GM13976 (cell line): ENCODE measurements around the gene MGAT2.
"Not testable (repeated sequence)": the region's sequence is repeated elsewhere in the genome, so short reads cannot be mapped to it uniquely, and the experiment has no call there.

Experiments used
- DNase-seq: peaks from one replicate; pipeline ENCODE4 v3.0.0; 2012; ENCODE audit warnings: low spot score
- in situ Hi-C: fragments of 300-500 bp; cut with MboI; formaldehyde crosslinking; loops from one replicate; pipeline ENCODE4 v1.12.0; 2022; ENCODE audit warnings: low sequenced_read_pairs, mixed read lengths, inconsistent platforms; ENCODE audit not compliant: unreplicated experiment
- TF ChIP-seq, protein P1 (sequence below): IDR thresholded peaks from 2 replicates; pipeline ENCODE4 v1.5.1; 2012; ENCODE audit warnings: borderline replicate concordance, mild to moderate bottlenecking; ENCODE audit not compliant: insufficient read depth; ENCODE audit errors: extremely low read depth, missing control alignments, control extremely low read depth

MGAT2 gene

DNA sequence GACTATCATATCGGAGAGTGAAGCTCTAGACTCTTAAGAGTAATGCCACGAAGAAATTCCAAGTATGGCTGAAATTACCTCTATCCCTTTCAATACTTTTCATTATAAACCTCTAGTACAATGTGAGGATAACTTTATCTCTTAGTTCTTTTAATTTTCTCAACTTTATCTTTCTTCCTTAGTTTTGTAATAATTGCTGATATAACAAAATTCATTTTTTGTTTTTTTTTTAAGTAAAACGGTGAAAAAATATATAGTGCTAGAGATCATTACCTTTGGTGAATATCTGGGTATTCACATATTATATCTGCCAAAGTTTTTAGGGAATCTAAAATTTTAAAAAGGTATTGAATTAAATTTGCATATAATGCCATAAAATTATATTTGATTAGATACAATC is 33.9 kb downstream of the MGAT2 start:
- no peak for DNase-seq
- in situ Hi-C loops = no loop called here
- TF ChIP-seq, protein P1, sequence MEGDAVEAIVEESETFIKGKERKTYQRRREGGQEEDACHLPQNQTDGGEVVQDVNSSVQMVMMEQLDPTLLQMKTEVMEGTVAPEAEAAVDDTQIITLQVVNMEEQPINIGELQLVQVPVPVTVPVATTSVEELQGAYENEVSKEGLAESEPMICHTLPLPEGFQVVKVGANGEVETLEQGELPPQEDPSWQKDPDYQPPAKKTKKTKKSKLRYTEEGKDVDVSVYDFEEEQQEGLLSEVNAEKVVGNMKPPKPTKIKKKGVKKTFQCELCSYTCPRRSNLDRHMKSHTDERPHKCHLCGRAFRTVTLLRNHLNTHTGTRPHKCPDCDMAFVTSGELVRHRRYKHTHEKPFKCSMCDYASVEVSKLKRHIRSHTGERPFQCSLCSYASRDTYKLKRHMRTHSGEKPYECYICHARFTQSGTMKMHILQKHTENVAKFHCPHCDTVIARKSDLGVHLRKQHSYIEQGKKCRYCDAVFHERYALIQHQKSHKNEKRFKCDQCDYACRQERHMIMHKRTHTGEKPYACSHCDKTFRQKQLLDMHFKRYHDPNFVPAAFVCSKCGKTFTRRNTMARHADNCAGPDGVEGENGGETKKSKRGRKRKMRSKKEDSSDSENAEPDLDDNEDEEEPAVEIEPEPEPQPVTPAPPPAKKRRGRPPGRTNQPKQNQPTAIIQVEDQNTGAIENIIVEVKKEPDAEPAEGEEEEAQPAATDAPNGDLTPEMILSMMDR = no peak

DNA sequence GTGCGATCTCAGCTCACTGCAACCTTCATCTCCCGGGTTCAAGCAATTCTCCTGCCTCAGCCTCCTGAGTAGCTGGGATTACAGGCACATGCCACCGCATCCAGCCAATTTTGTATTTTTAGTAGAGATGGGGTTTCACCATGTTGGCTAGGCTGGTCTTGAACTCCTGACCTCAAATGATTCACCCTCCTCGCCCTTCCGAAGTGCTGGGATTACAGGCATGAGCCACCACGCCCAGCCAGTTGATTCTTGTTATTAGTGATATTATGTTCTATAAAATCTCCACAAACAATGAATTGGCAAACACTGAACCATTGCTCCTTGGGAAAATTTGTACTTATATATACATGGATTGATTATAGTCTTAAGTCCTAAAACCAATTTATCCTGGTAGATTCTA is 36.9 kb downstream of the MGAT2 start:
- in situ Hi-C loops, DNase-seq: not testable (repeated sequence)

GRCh38 chr14:49659526-49660455 is 39.2 kb downstream of the MGAT2 start:
- DNase-seq = no peak
- in situ Hi-C loops = no loop called here
- TF ChIP-seq, protein P1 = no peak

DNA sequence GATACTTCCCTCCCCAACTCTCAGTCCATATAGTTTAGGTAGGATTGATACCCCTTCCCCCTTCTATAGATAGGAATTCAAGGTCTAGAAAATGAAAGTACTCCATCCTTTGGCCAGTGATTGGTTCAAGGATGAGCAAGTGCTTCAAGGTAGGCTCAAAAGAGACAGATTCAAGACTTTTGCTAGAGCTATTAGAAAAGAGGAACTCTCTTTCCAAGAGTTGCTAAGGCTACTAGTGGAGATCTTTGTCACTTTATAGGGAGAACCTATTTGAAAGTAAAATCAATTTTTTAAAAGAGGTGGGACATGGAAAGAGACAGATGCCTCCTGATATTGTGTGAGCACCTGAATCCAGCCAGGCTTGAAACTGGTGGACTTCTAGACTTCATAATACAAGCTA is 49.9 kb downstream of the MGAT2 start:
- no peak for DNase-seq
- in situ Hi-C loops = no loop called here
- TF ChIP-seq, protein P1 = no peak
